ENCODE results near the gene MKLN1.
A peak's percentile ranks its signal among the peaks of the same experiment; 100 is the strongest.

- TF ChIP-seq CTCF (IDR thresholded peaks at IDR 0.05) (peak in 1 of 3 experiments; percentile 33), POLR2AphosphoS5 (IDR thresholded peaks at IDR 0.05) (no peak)
Measured at GRCh38 chr7:131540491-131541162, 213.0 kb downstream of the MKLN1 start.

Data from esophagus muscularis mucosa (tissue), 3 donors.